Bronchial epithelial cell (primary cell): ENCODE data around the gene SGSH. TPM values are rescaled to one million over a fixed set of nuclear protein-coding genes. Genes with fewer than 3 reads are reported as not detected.

Experiments
- DNase-seq: peaks from one replicate; pipeline ENCODE4 v3.0.0-alpha.2; 2010; ENCODE audit warnings: low read depth
- FAIRE-seq: peaks from 2 replicates; lab custom pipeline; 2011; peaks lifted over from hg19 to GRCh38; lab: Jason Lieb, UNC
- H3K27me3 ChIP-seq: 2 replicates; pipeline ENCODE4 v1.5.1; 2011; ENCODE audit warnings: low read length; ENCODE audit not compliant: control insufficient read depth, insufficient read depth
- H3K36me3 ChIP-seq: 2 replicates; pipeline ENCODE4 v1.5.1; 2011; ENCODE audit warnings: low read length; ENCODE audit not compliant: control insufficient read depth, insufficient read depth
- H3K4me3 ChIP-seq: 2 replicates; pipeline ENCODE4 v1.5.1; 2011; ENCODE audit warnings: mild to moderate bottlenecking, low read depth, low read length, control low read depth
- CTCF ChIP-seq: IDR thresholded peaks from 2 replicates; pipeline ENCODE4 v1.5.1; 2011; ENCODE audit warnings: mild to moderate bottlenecking, moderate library complexity, low read length, control low read depth, inconsistent platforms; ENCODE audit not compliant: insufficient read depth, severe bottlenecking
- total RNA-seq: library from RNA; depleted of rRNA; stranded (reverse); fragments of >200 nt; gene quantifications from 2 replicates; pipeline ENCODE4 v1.2.1, GENCODE V29; 2014

Gene SGSH
- total RNA-seq, 1 donor from 2014 or later: 6.1 TPM

DNA sequence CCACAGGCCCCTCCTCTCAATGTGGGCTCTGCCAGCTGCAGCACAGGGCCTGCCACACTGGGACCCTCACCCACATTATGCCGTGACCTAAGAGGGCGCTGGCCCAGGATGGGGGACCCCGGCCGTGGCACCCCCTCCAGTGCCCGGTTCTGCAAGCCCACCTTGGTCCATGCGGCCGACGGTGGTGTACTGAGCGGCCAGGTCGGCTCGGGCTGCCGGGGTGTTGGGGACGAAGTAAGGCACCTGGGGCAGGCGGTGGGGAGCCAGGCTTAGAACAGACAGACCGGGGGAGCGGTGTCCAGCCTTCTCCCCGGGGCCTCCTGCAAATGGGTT is 6.5 kb downstream of the SGSH start:
- TF ChIP-seq CTCF: no peak
- FAIRE-seq: no peak
- Histone ChIP-seq H3K27me3 (no peaks in the 10 kb centered on the region), H3K36me3 (peaks cover 4% of the 10 kb centered on the region), H3K4me3 (no peak overlapping the region)
- no peak for DNase-seq

GRCh38 chr17:80212962-80213642 is 7.0 kb downstream of the SGSH start:
- no peak overlapping the region for H3K4me3 ChIP-seq
- H3K36me3 ChIP-seq: peaks cover 4% of the 10 kb centered on the region
- DNase-seq (no peak), FAIRE-seq (no peak)
- TF ChIP-seq CTCF: no peak
- no peaks in the 10 kb centered on the region for H3K27me3 ChIP-seq

- no peak for TF ChIP-seq CTCF
- no peak for FAIRE-seq
- peaks cover 4% of the 10 kb centered on the region for H3K36me3 ChIP-seq
These were observed 7.6 kb downstream of the SGSH start for GRCh38 chr17:80212511-80212910.

GRCh38 chr17:80212109-80212508 is 8.0 kb downstream of the SGSH start:
- DNase-seq (no peak), FAIRE-seq (no peak)
- Histone ChIP-seq H3K4me3 (no peak overlapping the region), H3K27me3 (no peaks in the 10 kb centered on the region), H3K36me3 (peaks cover 4% of the 10 kb centered on the region)
- no peak for TF ChIP-seq CTCF

More at GRCh38 chr17:80212511-80212910, 7.6 kb downstream of the SGSH start:
- no peak overlapping the region for H3K4me3 ChIP-seq
- no peak for DNase-seq
- no peaks in the 10 kb centered on the region for H3K27me3 ChIP-seq

- Histone ChIP-seq H3K4me3 (no peak overlapping the region), H3K36me3 (peaks cover 4% of the 10 kb centered on the region), H3K27me3 (no peaks in the 10 kb centered on the region)
- FAIRE-seq (no peak), DNase-seq (no peak)
- TF ChIP-seq CTCF: no peak
These were observed 9.6 kb downstream of the SGSH start for GRCh38 chr17:80210348-80211108.

DNA sequence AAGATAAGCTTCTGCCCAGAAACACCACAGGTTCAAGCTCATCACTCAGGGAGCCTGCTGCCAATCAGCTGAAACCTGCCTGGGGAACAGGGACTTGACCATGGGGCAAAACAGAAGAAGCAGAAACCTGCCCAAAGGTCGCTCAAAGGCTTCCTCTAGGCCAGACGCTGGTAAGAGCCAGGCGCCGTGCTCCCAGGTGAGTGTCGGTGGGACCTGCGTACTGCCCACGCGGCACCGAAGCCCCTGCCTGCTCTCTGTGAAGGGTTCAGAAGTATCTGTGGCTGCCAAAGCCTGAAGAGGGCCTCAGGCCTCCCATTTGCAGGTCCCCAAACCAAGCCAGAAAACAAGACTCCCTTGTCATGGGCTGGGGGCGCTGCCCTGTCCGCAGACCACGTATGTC is 10.4 kb downstream of the SGSH start:
- Histone ChIP-seq H3K4me3 (no peak overlapping the region), H3K27me3 (peaks cover 1% of the 10 kb centered on the region), H3K36me3 (peaks cover 4% of the 10 kb centered on the region)
- no peak for FAIRE-seq
- no peak for TF ChIP-seq CTCF
- no peak for DNase-seq
